Measurements from ENCODE around the gene ADRA2A. TPM values are rescaled to one million over a fixed set of nuclear protein-coding genes. Genes with fewer than 3 reads are reported as not detected.
A peak's percentile ranks its signal among the peaks of the same experiment; 100 is the strongest.

The ADRA2A gene
- total RNA-seq, 4 donors from 2014 or later = 2.3 to 5.6 (median 4.5) TPM

DNA sequence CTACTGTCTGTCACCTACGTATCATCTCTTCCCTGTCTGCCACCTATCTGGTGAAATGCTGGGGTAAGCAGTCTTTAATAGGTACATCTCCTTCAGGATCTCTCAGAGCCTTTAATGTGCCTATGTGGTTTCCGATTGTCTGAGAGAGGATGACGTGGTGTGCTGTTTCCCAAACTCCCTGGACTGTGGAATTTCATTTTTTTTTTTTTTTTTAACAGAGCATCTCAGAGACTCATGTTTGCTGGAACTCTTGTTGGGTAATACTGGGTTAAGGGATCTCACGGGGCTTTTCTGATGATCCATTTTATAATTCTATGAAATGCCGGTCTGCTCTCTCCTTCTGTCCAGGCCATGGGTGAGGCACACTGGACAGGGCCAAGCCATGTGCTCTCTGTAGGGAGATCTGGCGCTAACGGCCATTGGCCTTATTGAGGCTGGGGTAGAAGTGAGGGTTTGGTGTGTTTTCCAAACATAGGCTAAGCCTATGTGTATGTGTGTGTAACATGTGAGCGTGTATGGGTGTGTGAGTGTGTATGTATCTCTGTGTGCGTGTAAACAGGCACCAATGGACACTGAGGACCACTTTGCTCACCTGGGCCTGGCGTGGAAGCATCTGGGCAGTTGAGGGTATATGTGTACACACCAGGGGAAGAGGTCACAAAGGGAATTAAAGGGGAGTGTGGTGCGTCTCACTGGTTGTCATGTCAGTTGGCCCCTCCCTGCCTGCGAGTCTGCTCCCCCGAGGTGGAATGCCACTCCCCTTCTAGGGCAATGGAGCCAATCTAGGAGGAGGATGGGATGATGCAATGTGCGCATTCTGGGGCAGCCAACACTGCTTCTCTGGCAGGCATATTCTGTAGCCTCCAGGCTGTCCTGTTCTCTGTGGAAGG is 7.8 kb downstream of the ADRA2A start:
- WGBS = 79% methylated on average over 14 of the region's 14 CpGs
- Histone ChIP-seq H3K27ac (no peak overlapping the region), H3K4me3 (no peak overlapping the region), H3K4me1 (no peaks in the 10 kb centered on the region), H3K27me3 (peaks cover under 1% of the 10 kb centered on the region), H3K36me3 (no peaks in the 10 kb centered on the region), H3K9me3 (no peaks in the 10 kb centered on the region)
- TF ChIP-seq EP300 (IDR thresholded peaks at IDR 0.05) (no peak), POLR2A (IDR thresholded peaks at IDR 0.05) (no peak), POLR2AphosphoS5 (IDR thresholded peaks at IDR 0.05) (no peak)
- TF ChIP-seq, protein P1, sequence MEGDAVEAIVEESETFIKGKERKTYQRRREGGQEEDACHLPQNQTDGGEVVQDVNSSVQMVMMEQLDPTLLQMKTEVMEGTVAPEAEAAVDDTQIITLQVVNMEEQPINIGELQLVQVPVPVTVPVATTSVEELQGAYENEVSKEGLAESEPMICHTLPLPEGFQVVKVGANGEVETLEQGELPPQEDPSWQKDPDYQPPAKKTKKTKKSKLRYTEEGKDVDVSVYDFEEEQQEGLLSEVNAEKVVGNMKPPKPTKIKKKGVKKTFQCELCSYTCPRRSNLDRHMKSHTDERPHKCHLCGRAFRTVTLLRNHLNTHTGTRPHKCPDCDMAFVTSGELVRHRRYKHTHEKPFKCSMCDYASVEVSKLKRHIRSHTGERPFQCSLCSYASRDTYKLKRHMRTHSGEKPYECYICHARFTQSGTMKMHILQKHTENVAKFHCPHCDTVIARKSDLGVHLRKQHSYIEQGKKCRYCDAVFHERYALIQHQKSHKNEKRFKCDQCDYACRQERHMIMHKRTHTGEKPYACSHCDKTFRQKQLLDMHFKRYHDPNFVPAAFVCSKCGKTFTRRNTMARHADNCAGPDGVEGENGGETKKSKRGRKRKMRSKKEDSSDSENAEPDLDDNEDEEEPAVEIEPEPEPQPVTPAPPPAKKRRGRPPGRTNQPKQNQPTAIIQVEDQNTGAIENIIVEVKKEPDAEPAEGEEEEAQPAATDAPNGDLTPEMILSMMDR (IDR thresholded peaks at IDR 0.05) = no peak
- peak in 1 of 2 donors; percentile 70 for DNase-seq (ENCODE audit: low spot score in 2 of 2)

DNA sequence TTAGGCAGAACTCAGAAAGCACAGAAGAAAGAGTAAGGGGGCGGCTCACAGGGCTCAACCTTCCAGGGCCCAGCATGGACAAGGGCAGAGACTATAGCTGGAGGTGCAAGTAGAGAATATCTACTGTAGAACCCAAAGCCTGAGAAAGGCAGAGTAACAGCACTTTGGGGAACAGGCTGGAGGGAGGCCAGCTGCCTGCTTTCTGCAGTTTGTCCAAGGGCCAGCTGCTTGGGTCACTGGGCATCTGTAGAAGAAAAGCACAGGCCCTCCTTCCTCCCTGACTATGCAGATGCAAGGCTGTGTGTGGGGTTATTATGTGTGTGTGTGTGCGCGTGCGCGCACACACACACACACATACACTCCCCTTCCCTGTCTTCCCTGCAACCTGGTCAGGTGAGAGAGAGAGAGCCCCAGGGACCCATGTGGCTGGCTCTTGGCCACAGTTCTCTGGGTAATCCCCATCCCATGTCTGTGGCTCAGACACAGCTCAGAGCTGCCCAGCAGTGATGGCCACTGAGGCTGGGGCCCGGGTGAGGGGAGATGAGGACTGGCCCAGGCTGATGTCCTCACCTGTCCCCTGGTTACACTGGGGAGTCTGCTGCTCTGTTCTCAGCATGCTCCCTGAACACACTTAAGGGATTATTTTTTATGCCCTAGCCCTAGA is 9.0 kb downstream of the ADRA2A start:
- no peak overlapping the region for H3K4me3 ChIP-seq
- H3K27me3 ChIP-seq = no peaks in the 10 kb centered on the region
- H3K36me3 ChIP-seq = no peaks in the 10 kb centered on the region
- no peaks in the 10 kb centered on the region for H3K9me3 ChIP-seq
- DNase-seq (ENCODE audit: low spot score in 2 of 2) = peak in 1 of 2 donors; percentile 37
- H3K27ac ChIP-seq = no peak overlapping the region
- TF ChIP-seq, protein P1 (IDR thresholded peaks at IDR 0.05) = no peak
- no peak for TF ChIP-seq POLR2AphosphoS5 (IDR thresholded peaks at IDR 0.05)
- TF ChIP-seq POLR2A (IDR thresholded peaks at IDR 0.05) = no peak
- TF ChIP-seq EP300 (IDR thresholded peaks at IDR 0.05) = no peak
- H3K4me1 ChIP-seq = no peaks in the 10 kb centered on the region
- WGBS = 81% methylated on average over 6 of the region's 6 CpGs

DNA sequence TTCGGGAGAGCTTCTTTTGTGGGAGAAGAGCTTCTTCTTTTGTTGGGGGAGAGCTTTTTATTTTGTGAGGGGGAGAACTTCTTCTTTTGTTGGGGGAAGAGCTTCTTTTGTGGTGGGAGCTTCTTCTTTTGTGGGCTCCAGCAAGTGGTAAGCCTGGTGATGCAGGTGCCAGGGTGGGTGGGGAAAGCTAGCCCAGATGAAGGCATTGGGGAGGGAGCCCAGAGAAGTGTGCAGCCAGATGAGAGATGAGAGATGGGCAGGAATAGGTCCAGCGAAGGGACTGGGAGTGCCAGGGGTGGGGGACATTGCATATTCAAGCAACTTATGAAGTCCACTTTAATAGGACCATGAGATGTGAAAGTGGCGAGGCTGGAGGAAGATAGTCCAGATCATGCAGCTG is 9.7 kb downstream of the ADRA2A start:
- no peaks in the 10 kb centered on the region for H3K4me1 ChIP-seq
- no peak overlapping the region for H3K27ac ChIP-seq
- H3K4me3 ChIP-seq = no peak overlapping the region
- H3K9me3 ChIP-seq = no peaks in the 10 kb centered on the region
- TF ChIP-seq POLR2AphosphoS5 (IDR thresholded peaks at IDR 0.05) = no peak
- TF ChIP-seq EP300 (IDR thresholded peaks at IDR 0.05) = no peak
- TF ChIP-seq, protein P1 (IDR thresholded peaks at IDR 0.05) = no peak
- TF ChIP-seq POLR2A (IDR thresholded peaks at IDR 0.05) = no peak
- no peaks in the 10 kb centered on the region for H3K36me3 ChIP-seq
- no peaks in the 10 kb centered on the region for H3K27me3 ChIP-seq
- peak in 1 of 2 donors; percentile 63 for DNase-seq (ENCODE audit: low spot score in 2 of 2)
- WGBS = 62% methylated on average over 3 of the region's 3 CpGs

DNA sequence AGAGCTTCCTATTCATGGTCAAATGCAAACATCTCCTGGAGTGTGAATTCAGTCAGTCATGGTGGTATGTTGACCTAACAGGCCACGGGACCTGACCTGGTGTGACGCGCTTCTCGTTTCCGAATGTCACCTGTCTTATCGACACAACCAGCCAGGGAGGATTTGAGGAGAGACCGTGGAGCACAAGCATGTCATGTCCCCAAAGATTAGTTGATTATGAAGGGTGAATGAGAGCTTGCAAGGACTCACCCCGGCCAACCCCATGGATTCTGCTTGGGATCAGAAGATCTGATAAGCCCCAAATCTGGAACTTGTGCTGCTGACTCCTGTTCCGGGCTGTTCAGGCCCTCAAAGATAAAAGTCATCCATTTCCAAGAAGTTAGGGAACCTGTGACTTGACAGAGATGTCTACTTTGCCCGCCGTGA is 10.5 kb downstream of the ADRA2A start:
- no peak overlapping the region for H3K27ac ChIP-seq
- no peak for DNase-seq (ENCODE audit: low spot score in 2 of 2)
- 88% methylated on average over 11 of the region's 11 CpGs for WGBS
- no peaks in the 10 kb centered on the region for H3K9me3 ChIP-seq
- no peak overlapping the region for H3K4me3 ChIP-seq
- H3K36me3 ChIP-seq = no peaks in the 10 kb centered on the region
- TF ChIP-seq EP300 (IDR thresholded peaks at IDR 0.05) = no peak
- TF ChIP-seq POLR2AphosphoS5 (IDR thresholded peaks at IDR 0.05) = no peak
- no peak for TF ChIP-seq POLR2A (IDR thresholded peaks at IDR 0.05)
- TF ChIP-seq, protein P1 (IDR thresholded peaks at IDR 0.05) = no peak
- H3K4me1 ChIP-seq = no peaks in the 10 kb centered on the region
- no peaks in the 10 kb centered on the region for H3K27me3 ChIP-seq

DNA sequence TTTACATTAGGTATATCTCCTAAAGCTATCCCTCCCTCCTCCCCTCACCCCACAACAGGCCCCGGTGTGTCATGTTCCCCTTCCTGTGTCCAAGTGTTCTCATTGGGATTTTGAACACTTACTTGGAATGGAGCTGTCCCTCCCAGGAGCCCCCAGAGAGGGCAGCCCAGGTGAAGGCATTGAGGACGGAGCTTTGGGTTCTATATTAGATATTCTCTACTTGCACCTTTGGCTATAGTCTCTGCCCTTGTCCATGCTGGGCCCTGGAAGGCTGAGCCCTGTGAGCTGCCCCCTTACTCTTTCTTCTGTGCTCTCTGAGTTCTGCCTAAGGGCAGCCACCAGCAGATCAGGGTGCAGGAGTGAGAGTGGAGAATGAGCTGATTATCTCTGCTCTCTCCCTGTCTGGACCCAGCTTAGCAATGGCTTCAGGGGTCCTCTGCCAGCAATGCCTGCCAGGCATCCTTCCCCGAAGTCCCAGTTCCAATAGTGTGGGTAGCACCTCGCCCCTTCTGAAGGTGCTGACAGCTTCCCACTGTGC is 11.2 kb downstream of the ADRA2A start:
- no peaks in the 10 kb centered on the region for H3K36me3 ChIP-seq
- H3K27ac ChIP-seq = no peak overlapping the region
- WGBS = 93% methylated on average over 3 of the region's 4 CpGs
- H3K4me3 ChIP-seq = no peak overlapping the region
- TF ChIP-seq EP300 (IDR thresholded peaks at IDR 0.05) (no peak), POLR2A (IDR thresholded peaks at IDR 0.05) (no peak), POLR2AphosphoS5 (IDR thresholded peaks at IDR 0.05) (no peak)
- TF ChIP-seq, protein P1 (IDR thresholded peaks at IDR 0.05) = no peak
- peak in 1 of 2 donors; percentile 32 for DNase-seq (ENCODE audit: low spot score in 2 of 2)
- no peaks in the 10 kb centered on the region for H3K4me1 ChIP-seq
- H3K27me3 ChIP-seq = no peaks in the 10 kb centered on the region
- no peaks in the 10 kb centered on the region for H3K9me3 ChIP-seq
